GM12865 (cell line): ENCODE data around the gene LLCFC1.

ENCODE experiments used
- DNase-seq: peaks from one replicate; pipeline ENCODE4 v3.0.0; 2010; ENCODE audit warnings: low read depth
- H3K4me3 ChIP-seq: 2 replicates; pipeline ENCODE4 v1.5.1; 2011; ENCODE audit warnings: mild to moderate bottlenecking, low read depth, low read length, control low read depth
- CTCF ChIP-seq: IDR thresholded peaks from 2 replicates; pipeline ENCODE4 v1.5.1; 2011; ENCODE audit warnings: low read length, control low read depth, low read depth, inconsistent platforms; ENCODE audit not compliant: insufficient read depth; ENCODE audit errors: missing control alignments

Gene LLCFC1

GRCh38 chr7:142917447-142917846 is 21.8 kb upstream of the LLCFC1 start:
- H3K4me3 ChIP-seq = no peak overlapping the region
- TF ChIP-seq CTCF = no peak
- no peak for DNase-seq

- H3K4me3 ChIP-seq = no peak overlapping the region
- TF ChIP-seq CTCF = no peak
- no peak for DNase-seq
These were observed 20.4 kb upstream of the LLCFC1 start for GRCh38 chr7:142918901-142919300.

DNA sequence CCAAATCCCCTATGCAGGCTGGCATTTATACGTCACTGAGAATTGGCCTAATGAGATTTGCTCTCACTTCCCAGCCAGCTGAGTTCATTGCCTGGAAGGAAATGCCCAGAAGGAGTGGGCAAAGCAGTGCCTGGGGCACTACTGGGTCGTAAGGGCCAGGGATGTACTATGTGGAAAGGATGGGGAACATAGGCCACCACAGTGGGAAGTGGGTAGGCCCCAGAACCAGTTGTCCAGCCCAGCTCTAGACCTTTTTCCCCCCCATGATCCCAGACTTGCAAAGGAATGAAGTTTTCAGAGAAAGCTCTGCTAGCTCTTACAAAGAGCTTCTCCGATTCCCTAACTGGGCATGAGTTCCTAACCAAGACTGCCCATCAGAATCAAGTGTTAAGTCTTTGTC is 19.6 kb upstream of the LLCFC1 start:
- no peak for DNase-seq
- no peak for TF ChIP-seq CTCF
- H3K4me3 ChIP-seq = no peak overlapping the region

DNA sequence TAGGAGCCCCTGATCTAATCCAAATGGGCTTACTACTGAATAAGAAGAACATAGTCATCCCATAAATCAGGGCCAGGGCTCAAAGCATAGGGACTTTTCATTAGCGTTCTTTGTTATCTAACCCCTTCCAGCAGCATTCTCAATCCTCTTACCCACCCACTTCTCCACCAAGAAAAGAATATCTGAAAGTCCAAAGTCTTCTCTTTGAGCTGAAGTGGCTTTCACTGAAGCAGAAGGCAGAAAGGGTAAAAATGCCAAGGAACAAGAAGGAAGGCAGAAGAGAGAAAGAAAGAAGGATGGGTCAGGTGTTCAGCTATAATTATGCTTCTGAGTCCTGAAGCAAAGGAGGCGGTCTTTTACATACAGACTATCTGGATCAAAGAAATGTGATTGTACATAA is 15.9 kb upstream of the LLCFC1 start:
- no peak overlapping the region for H3K4me3 ChIP-seq
- TF ChIP-seq CTCF = no peak
- DNase-seq = no peak

DNA sequence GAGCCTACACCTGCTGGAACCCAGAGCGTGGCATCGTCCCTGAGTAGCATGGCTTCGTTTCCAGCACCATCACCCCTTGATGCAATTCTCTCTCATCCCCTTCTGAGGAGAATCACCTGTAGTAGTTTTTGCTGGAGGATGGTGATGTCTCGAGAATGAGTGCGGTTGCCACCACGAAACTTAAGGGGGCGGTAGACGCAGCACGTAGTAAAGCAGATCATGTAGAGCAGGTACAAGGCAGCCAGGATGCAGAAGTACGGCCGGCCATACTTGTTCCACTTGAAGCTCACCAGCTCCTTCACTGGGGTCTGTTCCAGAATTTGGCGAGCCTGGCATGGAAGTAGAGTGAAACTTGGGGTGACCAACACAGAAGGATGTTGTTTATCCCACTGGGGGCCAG is 13.9 kb upstream of the LLCFC1 start:
- TF ChIP-seq CTCF = no peak
- peak; percentile 24 for DNase-seq

GRCh38 chr7:142927085-142927745 is 12.1 kb upstream of the LLCFC1 start:
- TF ChIP-seq CTCF = no peak
- no peak overlapping the region for H3K4me3 ChIP-seq
- DNase-seq = no peak

More for the DNA sequence above, 13.9 kb upstream of the LLCFC1 start:
- no peak overlapping the region for H3K4me3 ChIP-seq

GRCh38 chr7:142927949-142928348 is 11.3 kb upstream of the LLCFC1 start:
- no peak overlapping the region for H3K4me3 ChIP-seq
- TF ChIP-seq CTCF = no peak
- DNase-seq = no peak
